Measurements from ENCODE around the gene NELFB. TPM values are rescaled to one million over a fixed set of nuclear protein-coding genes. Genes with fewer than 3 reads are reported as not detected.

Gene NELFB
- total and polyA plus RNA-seq, 9 of the 15 experiments (the other 6 are each of a cell fraction or from before 2014, with no cell fraction given): 0.24 to 84.0 (median 29.7) TPM

DNA sequence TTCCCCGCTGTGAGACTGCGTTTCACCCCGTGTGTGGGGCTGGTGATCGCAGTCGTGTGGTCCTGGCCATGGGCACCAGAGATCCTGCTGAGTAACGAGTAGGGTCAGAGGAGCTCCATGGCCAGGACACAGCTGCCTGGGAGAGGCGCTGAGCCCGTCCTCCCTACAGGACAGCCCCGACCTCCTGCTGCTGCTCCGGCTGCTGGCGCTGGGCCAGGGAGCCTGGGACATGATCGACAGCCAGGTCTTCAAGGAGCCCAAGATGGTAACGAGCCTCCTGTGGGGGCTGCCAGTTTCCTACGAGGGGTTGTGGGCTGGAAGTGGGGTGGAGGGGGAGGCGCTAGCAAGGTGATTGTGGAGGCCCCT is 11.0 kb downstream of the NELFB start:
- BruUV-seq (replicated peaks): no TSS peak
- Histone ChIP-seq H4K20me1 (replicated peaks; ENCODE audit: control insufficient read depth, insufficient read depth, low read length) (no peaks in the 10 kb centered on the region), H3K9ac (ENCODE audit: insufficient read depth in 1 of 2, low read depth in 2 of 2, low read length in 2 of 2) (no peak overlapping the region; a peak in 1 of 4 replicates), H3K36me3 (ENCODE audit: control insufficient read depth, insufficient read depth, low read length) (peaks cover 72% of the 10 kb centered on the region), H3K4me2 (ENCODE audit: insufficient read depth, low read length) (no peak overlapping the region), H3K79me2 (ENCODE audit: control insufficient read depth, insufficient read depth, low read length) (peaks cover 10% of the 10 kb centered on the region; the same call in 2 of the 3 replicates), H2AFZ (ENCODE audit: low read depth, low read length) (no peak overlapping the region), H3K27me3 (ENCODE audit: control insufficient read depth in 2 of 2, insufficient read depth in 2 of 2, low read length in 2 of 2) (no peaks in the 10 kb centered on the region), H3K4me3 (no peak overlapping the region), H3K27ac (ENCODE audit: extremely low read depth, low read depth, low read length) (no peak overlapping the region), H3K9me3 (replicated peaks; ENCODE audit: control insufficient read depth, insufficient read depth, low read depth, low read length) (no peaks in the 10 kb centered on the region), H3K4me1 (replicated peaks in 1 of 2; ENCODE audit: control insufficient read depth in 2 of 2, insufficient read depth in 2 of 2, low read length in 2 of 2) (peaks cover 20 to 56% of the 10 kb centered on the region in 2 experiments), H3K9me1 (ENCODE audit: control insufficient read depth, insufficient read depth, low read length) (no peaks in the 10 kb centered on the region)
- ATAC-seq (no peak), DNase-seq (ENCODE audit: extremely low read depth in 1 of 4, low spot score in 3 of 4) (no peak), FAIRE-seq (no peak)
- ChIA-PET CTCF (ENCODE audit: low intra/inter-chr PET ratio) (no interaction called here), POLR2A (interaction anchor here (0.7 to 4.2 kb wide), 6 partner anchors 11 to 137 kb away, joined by 3 to 23 read pairs (median 3); partner anchors contain the start of gene TOR4A)
- WGBS (ENCODE audit: insufficient coverage, low coverage, missing lambda C conversion rate): 90% methylated on average over 15 of the region's 15 CpGs
- intact Hi-C loops (cut with micrococcal nuclease) (no loop called here), in situ Hi-C loops (cut with MboI) (no loop called here)
- TF ChIP-seq, protein P1, sequence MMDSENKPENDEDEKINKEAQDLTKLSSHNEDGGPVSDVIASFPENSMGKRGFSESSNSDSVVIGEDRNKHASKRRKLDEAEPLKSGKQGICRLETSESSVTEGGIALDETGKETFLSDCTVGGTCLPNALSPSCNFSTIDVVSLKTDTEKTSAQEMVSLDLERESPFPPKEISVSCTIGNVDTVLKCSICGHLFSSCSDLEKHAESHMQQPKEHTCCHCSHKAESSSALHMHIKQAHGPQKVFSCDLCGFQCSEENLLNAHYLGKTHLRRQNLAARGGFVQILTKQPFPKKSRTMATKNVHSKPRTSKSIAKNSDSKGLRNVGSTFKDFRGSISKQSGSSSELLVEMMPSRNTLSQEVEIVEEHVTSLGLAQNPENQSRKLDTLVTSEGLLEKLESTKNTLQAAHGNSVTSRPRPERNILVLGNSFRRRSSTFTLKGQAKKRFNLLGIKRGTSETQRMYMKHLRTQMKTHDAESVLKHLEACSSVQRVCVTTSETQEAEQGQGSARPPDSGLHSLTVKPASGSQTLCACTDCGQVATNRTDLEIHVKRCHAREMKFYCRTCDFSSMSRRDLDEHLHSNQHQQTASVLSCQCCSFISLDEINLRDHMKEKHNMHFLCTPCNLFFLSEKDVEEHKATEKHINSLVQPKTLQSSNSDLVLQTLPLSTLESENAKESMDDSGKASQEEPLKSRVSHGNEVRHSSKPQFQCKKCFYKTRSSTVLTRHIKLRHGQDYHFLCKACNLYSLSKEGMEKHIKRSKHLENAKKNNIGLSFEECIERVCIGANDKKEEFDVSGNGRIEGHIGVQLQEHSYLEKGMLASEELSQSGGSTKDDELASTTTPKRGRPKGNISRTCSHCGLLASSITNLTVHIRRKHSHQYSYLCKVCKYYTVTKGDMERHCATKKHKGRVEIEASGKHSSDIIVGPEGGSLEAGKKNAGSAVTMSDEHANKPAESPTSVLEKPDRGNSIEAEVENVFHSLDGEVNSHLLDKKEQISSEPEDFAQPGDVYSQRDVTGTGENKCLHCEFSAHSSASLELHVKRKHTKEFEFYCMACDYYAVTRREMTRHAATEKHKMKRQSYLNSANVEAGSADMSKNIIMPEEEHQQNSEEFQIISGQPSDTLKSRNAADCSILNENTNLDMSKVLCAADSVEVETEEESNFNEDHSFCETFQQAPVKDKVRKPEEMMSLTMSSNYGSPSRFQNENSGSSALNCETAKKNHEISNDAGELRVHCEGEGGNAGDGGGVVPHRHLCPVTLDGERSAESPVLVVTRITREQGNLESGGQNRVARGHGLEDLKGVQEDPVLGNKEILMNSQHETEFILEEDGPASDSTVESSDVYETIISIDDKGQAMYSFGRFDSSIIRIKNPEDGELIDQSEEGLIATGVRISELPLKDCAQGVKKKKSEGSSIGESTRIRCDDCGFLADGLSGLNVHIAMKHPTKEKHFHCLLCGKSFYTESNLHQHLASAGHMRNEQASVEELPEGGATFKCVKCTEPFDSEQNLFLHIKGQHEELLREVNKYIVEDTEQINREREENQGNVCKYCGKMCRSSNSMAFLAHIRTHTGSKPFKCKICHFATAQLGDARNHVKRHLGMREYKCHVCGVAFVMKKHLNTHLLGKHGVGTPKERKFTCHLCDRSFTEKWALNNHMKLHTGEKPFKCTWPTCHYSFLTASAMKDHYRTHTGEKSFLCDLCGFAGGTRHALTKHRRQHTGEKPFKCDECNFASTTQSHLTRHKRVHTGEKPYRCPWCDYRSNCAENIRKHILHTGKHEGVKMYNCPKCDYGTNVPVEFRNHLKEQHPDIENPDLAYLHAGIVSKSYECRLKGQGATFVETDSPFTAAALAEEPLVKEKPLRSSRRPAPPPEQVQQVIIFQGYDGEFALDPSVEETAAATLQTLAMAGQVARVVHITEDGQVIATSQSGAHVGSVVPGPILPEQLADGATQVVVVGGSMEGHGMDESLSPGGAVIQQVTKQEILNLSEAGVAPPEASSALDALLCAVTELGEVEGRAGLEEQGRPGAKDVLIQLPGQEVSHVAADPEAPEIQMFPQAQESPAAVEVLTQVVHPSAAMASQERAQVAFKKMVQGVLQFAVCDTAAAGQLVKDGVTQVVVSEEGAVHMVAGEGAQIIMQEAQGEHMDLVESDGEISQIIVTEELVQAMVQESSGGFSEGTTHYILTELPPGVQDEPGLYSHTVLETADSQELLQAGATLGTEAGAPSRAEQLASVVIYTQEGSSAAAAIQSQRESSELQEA (IDR thresholded peaks at IDR 0.05; ENCODE audit: low read depth): no peak
- TF ChIP-seq RBFOX2 (IDR thresholded peaks at IDR 0.05; ENCODE audit: low read depth, low read length) (peak; percentile 35; the same call in 1 of the 2 replicates), CREBBP (IDR thresholded peaks at IDR 0.05; ENCODE audit: low read depth, low read length) (no peak), NFIC (IDR thresholded peaks at IDR 0.05) (peak; percentile 75), ZNF780A (CRISPR knock-in tag; IDR thresholded peaks at IDR 0.05) (no peak), POLR2G (IDR thresholded peaks at IDR 0.05; ENCODE audit: low read depth, low read length) (0 out of 2 replicates have a peak, but pooled peaks have one; percentile 17)
